ENCODE measurements around the gene RAMP1.

Gene RAMP1

DNA sequence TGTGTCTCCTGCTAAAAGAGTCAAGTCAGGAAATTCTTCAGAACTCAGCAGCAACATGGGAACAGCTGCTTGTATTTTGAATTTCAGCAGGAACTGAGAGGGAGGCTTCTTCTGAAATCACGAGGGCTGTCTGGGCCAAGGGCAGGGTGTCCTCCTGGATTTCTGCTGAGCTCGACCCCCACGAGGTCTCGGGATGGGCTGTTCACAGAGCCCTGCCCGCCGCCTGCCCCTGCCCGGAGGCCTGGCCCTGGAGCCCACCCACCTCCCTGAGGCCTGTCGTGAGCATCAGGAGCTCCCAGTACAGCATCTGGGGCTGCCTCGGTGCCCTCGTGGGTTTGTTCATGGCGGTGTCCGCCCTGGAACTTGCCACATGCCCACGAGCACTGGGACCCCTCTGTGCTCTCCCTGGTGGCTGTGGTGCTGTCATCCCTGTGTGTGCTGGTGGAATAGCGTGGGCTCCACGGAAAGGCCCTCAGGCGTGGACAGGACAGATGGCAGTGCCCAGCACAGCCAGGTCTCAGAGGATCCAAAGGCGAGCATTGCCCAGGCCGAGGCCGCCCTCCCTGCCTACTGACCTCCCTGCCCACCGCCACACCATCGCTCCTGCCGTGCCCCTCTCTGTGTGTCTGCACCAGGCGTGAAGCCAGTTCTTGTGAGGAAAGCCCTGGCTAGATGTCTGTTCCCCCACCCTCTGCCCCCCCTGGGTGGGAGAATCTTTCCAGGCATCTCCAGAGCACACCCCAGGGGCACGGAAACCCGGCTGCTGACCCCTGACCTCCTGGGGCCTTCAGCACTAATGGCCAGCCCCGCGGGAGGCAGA lies 25.9 kb downstream of the RAMP1 start:
- ATAC-seq (replicated peaks): no peak
- no peaks in the 10 kb centered on the region for H3K27me3 Mint-ChIP-seq
- H3K36me3 Mint-ChIP-seq (ENCODE audit: insufficient read depth): no peaks in the 10 kb centered on the region
- H3K9me3 Mint-ChIP-seq: no peaks in the 10 kb centered on the region
- H3K27ac Mint-ChIP-seq: no peak overlapping the region
- no peak for DNase-seq
- H3K4me1 Mint-ChIP-seq (ENCODE audit: low read depth in 2 of 2): no peaks in the 10 kb centered on the region
- H3K4me3 Mint-ChIP-seq: no peak overlapping the region

DNA sequence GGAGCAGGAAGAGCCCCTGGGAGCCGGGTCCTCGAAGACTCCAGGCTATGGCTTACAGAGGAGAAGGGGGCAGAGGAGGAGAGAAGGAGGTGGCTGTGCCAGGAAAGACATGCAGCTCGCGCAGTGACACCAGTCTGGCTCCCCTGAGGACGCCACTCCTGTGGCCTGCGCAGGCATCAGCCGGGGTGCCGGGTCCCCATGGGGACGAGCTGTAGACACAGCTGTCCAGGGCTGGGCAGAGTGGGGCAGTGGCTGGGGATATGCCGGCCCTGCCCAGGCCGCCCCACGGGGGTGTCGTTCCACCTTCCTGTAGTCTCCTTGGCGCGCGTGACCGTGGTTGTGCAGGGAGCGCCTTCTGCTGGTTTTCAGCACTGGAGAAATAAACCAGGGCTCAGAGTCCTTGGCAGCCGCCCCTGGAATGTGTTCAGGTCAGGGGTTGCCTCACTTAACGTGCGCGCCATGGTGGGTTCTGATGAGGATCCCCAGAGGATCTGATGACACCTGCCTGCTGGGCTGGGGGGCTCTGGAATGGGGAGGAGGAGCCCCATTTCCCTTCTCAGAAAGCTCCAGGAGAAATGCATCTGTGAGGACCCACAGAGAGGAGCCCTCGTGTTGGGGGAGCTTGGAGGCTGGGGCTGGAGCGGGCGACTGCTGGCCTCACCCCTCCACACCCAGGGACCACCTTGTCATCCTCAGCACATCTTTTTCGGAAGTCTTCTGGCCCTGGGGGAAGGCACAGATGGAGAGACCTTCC lies 26.7 kb downstream of the RAMP1 start:
- Mint-ChIP-seq H3K36me3 (ENCODE audit: insufficient read depth) (no peaks in the 10 kb centered on the region), H3K27me3 (no peaks in the 10 kb centered on the region), H3K27ac (no peak overlapping the region), H3K4me3 (no peak overlapping the region), H3K9me3 (no peaks in the 10 kb centered on the region), H3K4me1 (ENCODE audit: low read depth in 2 of 2) (no peaks in the 10 kb centered on the region)
- DNase-seq (no peak), ATAC-seq (replicated peaks) (no peak)

DNA sequence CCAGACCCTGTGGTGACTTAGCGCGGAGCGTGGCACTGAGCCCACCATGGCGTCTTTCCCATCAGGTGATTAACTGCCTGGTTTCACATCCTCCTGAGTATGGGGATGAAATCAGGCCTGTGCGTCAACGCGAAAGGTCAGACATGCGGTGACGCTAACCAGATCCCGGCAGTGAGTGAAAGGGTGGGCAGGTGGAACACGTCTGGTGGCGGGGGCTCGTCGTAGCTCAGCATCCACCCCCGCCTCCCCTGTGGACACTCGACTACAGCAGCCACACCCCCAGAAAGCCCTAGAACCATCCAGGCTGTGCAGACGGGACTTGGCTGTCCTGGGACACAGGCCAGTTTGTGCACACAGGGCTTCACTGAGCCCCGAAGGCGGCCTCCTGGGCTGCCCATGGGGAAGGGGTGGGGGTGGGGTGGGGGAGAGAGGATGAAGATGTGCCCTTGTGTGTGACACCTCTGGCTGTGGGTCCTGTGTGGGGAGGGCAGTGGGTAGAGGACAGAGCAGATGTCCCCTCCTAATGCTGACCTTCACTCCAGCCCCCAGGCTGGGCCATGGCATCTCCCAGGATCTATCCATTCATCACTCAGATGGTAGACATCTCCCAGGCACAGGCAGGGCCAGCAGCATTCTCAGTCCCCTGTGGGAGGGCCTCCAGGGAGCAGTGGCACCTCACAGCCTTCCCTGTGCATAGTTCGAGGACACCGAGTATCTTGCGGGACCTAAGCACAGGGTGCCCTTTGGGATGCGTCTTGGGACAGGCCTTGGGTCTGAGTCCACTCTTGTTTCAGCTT lies 27.5 kb downstream of the RAMP1 start:
- no peak overlapping the region for H3K27ac Mint-ChIP-seq
- no peaks in the 10 kb centered on the region for H3K36me3 Mint-ChIP-seq (ENCODE audit: insufficient read depth)
- H3K4me1 Mint-ChIP-seq (ENCODE audit: low read depth in 2 of 2): peaks cover 0 to 2% of the 10 kb centered on the region in 2 donors
- no peak for DNase-seq
- no peaks in the 10 kb centered on the region for H3K27me3 Mint-ChIP-seq
- H3K9me3 Mint-ChIP-seq: no peaks in the 10 kb centered on the region
- no peak for ATAC-seq (replicated peaks)
- no peak overlapping the region for H3K4me3 Mint-ChIP-seq

DNA sequence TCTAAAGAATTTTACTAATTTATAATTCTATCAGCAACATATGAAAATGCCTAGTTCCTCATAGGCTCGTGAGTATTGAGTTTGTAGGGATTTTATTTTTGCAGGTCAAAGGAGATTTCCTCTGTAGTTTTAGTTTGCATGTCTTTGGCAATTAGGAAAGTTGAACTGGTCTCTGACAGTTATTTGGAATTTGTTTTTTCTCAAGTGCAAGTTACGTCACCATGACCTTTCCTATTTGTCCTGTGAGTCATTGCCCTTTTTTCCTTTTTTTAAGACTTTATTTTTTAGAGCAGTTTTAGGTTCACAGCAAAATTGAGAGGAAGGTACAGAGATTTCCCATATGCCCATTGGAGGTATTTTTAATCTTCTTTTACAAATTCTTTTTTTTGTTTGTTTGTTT lies 29.0 kb downstream of the RAMP1 start:
- ATAC-seq (replicated peaks) (no peak), DNase-seq (no peak)
- H3K27me3 Mint-ChIP-seq: no peaks in the 10 kb centered on the region
- H3K4me3 Mint-ChIP-seq: no peak overlapping the region
- peaks cover 3 to 11% of the 10 kb centered on the region in 2 donors for H3K4me1 Mint-ChIP-seq (ENCODE audit: low read depth in 2 of 2)
- H3K36me3 Mint-ChIP-seq (ENCODE audit: insufficient read depth): no peaks in the 10 kb centered on the region
- H3K27ac Mint-ChIP-seq: no peak overlapping the region
- no peaks in the 10 kb centered on the region for H3K9me3 Mint-ChIP-seq

DNA sequence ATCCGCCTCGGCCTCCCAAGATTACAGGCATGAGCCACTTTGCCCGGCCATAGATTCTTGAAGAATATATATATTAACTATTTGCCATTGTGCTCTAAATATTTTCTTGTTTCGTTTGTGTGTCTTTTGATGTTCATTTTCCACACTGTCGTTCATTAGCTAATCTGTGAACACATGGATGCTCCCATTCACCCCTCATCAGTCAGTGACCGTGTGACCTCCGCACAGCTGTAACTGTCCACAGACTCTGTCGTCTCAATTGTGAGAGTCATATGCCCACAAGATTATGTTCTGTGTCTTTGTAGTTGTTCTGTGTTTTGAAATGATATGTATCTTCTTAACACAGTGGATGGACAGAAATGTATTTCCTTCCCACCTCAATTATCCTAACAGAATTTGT lies 29.6 kb downstream of the RAMP1 start:
- DNase-seq: no peak

DNA sequence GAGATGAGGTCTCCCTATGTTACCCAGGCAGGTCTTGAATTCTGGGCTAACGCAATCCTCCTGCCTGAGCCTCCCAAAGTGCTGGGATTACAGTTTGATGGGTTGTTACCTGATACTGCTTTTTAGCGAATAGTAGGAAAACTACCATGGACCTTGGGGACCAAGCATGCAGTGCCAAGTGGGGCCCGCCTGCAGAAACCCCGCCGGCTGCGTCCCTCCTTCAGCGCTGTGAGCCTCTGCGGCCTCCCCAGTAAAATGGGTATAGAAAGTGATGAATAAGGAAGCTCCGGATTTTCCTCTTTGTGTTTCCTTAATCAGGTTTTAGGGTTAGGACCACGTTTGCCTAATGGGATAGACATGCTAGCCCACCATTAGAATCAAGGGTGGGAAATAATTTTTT lies 30.4 kb downstream of the RAMP1 start:
- H3K27me3 Mint-ChIP-seq: no peaks in the 10 kb centered on the region
- no peak for DNase-seq
- no peak overlapping the region for H3K4me3 Mint-ChIP-seq
- H3K4me1 Mint-ChIP-seq (ENCODE audit: low read depth in 2 of 2): peaks cover 4 to 11% of the 10 kb centered on the region in 2 donors
- ATAC-seq (replicated peaks): no peak
- no peaks in the 10 kb centered on the region for H3K36me3 Mint-ChIP-seq (ENCODE audit: insufficient read depth)
- no peaks in the 10 kb centered on the region for H3K9me3 Mint-ChIP-seq
- H3K27ac Mint-ChIP-seq: no peak overlapping the region

More for the DNA sequence above, 29.6 kb downstream of the RAMP1 start:
- ATAC-seq (replicated peaks): no peak
- H3K36me3 Mint-ChIP-seq (ENCODE audit: insufficient read depth): no peaks in the 10 kb centered on the region
- no peaks in the 10 kb centered on the region for H3K9me3 Mint-ChIP-seq
- H3K4me1 Mint-ChIP-seq (ENCODE audit: low read depth in 2 of 2): peaks cover 4 to 11% of the 10 kb centered on the region in 2 donors
- H3K27me3 Mint-ChIP-seq: no peaks in the 10 kb centered on the region
- no peak overlapping the region for H3K27ac Mint-ChIP-seq
- H3K4me3 Mint-ChIP-seq: no peak overlapping the region

DNA sequence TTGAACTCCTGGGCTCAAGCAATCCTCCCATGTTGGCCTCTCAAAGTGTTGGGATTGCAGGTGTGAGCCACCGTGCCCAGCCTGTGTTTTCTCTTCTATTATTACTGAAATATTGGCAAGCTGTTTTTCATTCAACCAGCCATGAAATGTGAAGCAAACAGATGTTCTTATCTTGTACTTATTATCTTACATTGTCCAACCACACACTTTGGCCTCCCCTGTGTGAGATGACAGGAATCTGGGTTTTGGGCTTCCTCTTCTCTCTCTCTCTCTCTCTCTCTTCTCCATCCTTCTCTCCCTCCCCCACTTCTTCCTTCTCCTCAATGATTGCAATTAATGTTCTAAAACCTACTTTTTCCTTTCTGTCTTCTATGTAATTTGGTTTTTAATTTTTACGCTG lies 33.1 kb downstream of the RAMP1 start:
- Mint-ChIP-seq H3K27ac (peak overlapping the region; percentile 1 to 64), H3K9me3 (no peaks in the 10 kb centered on the region), H3K4me1 (ENCODE audit: low read depth in 2 of 2) (peaks cover 4 to 12% of the 10 kb centered on the region in 2 donors), H3K36me3 (ENCODE audit: insufficient read depth) (no peaks in the 10 kb centered on the region), H3K27me3 (no peaks in the 10 kb centered on the region), H3K4me3 (no peak overlapping the region)
- ATAC-seq (replicated peaks): no peak
- DNase-seq: no peak

DNA sequence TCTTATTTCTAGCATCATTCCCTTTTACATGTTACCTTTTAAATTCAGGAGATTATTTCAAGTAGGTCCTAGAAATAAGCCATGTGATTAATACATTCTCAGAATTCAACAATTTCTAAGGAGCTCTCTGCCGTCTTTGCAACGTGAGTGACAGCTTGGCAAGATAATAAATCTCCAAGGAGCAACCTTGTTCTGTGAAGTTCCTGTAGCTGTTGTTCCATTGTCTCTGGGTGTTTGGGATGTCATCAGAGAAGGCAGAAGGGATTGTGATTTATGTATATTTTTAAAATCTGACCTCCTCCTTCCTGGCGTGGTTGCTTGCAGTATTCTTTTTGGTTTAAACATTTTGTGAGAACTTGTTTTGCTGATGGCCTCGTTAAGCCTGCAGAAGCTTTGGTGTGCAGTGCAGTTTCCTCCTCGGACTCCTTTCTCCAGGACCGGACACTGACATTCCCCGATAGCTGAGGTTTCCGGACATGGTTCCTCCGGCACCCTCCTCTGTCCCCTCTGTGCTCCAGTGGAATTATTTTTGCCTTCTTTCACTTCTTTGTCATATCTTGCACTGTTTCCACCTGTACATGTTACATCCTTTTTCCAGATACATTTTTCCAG lies 33.7 kb downstream of the RAMP1 start:
- no peaks in the 10 kb centered on the region for H3K36me3 Mint-ChIP-seq (ENCODE audit: insufficient read depth)
- H3K9me3 Mint-ChIP-seq: no peaks in the 10 kb centered on the region
- no peak overlapping the region for H3K4me3 Mint-ChIP-seq
- H3K4me1 Mint-ChIP-seq (ENCODE audit: low read depth in 2 of 2): peaks cover 6 to 19% of the 10 kb centered on the region in 2 donors
- peak overlapping the region; percentile 9 to 55 for H3K27ac Mint-ChIP-seq
- no peak for DNase-seq
- no peak for ATAC-seq (replicated peaks)
- H3K27me3 Mint-ChIP-seq: no peaks in the 10 kb centered on the region

DNA sequence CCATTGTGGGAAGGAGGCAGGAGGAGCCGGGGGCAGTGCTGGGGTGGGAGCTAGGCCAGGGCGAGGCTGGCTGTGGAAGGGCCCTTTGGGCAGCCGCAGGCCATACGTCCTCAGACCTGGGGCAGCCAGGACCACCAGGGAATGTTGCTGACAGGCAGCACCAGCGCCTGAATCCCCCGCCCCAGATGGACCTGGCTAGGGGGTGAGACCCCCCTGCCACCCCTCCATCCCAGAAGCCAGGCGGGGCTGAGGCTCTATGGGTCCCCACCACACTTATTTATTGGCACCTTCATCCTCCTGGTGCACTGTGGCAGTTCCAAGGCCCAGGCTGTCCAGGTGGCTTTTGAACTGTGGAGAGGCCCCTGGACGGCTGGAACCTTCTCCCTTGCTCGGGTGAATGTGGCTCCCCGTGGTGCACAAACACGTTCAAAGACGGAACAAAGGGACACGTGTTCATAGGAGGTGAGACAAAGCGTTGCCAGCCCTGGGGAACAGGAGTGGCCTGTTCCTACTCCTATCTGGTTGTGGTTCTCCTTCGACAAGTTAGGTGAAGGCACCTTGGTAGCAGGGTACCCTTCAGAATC lies 35.1 kb downstream of the RAMP1 start:
- no peaks in the 10 kb centered on the region for H3K36me3 Mint-ChIP-seq (ENCODE audit: insufficient read depth)
- no peak for ATAC-seq (replicated peaks)
- peak overlapping the region in 1 of 2 donors; percentile 4 for H3K27ac Mint-ChIP-seq

DNA sequence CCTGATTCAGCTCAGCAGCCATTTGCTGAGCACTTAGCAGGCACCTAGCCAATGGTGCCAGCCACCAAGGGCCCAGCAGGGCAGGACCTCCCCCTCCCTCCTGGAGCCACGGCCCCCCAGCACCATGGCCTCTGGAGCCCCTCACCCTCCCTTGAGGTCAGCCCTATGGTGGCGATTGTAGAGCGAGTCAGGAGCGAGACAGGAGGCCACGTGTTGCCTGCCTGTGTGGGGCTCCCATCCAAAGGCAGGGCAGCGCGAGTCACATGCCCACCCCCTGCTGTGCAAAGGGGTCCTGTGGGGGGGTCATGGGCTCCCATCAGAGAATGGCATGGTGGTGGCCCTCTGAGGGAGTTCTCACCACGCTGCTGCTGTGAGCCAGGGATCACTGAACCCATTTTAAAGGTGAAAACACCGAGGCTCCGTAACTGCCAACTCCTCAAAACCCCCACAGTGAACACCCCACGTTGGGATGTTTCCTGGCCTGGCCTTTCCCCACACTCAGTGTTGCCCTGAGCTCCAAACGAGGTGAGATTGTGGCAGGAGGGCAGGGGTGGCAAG lies 35.6 kb downstream of the RAMP1 start:
- no peaks in the 10 kb centered on the region for H3K27me3 Mint-ChIP-seq
- H3K27ac Mint-ChIP-seq: peak overlapping the region in 1 of 2 donors; percentile 4
- no peaks in the 10 kb centered on the region for H3K36me3 Mint-ChIP-seq (ENCODE audit: insufficient read depth)
- H3K9me3 Mint-ChIP-seq: no peaks in the 10 kb centered on the region
- ATAC-seq (replicated peaks) (no peak), DNase-seq (no peak)
- H3K4me1 Mint-ChIP-seq (ENCODE audit: low read depth in 2 of 2): peaks cover 20 to 34% of the 10 kb centered on the region in 2 donors
- H3K4me3 Mint-ChIP-seq: no peak overlapping the region

More for the DNA sequence above, 35.1 kb downstream of the RAMP1 start:
- no peak overlapping the region for H3K4me3 Mint-ChIP-seq
- H3K4me1 Mint-ChIP-seq (ENCODE audit: low read depth in 2 of 2): peaks cover 20 to 33% of the 10 kb centered on the region in 2 donors
- no peak for DNase-seq
- H3K9me3 Mint-ChIP-seq: no peaks in the 10 kb centered on the region
- no peaks in the 10 kb centered on the region for H3K27me3 Mint-ChIP-seq

DNA sequence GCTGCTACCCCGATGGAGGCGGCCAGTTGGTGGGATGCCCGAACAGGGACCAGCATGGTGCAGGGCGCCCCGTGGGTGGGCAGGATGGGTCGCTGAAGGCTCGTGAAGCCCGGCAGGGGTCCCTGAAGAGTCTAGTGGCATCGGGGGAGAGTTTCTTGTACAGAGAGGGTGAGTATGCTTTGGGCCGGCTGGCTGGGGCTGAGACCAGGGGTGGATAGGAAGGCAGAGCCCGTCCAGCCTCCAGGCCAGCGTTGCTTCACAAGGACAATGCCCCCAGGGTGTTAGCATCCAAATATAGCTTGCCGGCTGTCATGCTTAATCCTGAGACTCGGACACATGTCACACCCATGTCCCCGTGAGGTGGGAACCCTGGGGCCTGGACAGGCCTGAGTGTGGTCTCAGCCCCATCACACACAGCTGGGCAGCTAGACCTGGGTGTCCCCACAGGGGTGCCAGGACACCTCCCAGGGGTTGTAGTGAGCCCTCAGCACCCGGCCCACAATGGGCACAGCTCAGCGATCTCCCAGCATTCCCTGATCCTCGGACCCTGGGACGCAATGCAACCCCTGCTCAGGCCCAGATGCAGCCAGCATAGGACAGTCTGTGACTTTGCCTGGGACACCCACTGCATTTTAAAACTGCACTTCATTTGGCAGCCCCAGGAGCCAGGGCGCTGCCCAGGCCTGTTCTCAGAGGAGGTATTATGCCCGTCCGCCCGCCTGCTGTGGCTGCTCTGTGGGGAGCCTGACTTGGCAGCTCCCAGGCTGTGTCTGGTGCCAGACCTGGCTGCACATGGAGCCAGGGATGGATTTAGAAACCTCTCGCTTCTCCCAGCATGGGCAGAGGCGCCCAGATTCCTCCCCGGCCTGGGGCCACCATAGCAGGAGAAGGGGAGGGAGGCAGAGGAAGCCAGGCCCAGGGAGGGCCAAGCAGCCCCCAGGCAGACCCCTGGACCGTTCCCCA lies 36.4 kb downstream of the RAMP1 start:
- Mint-ChIP-seq H3K27me3 (no peaks in the 10 kb centered on the region), H3K27ac (no peak overlapping the region), H3K4me1 (ENCODE audit: low read depth in 2 of 2) (peaks cover 20 to 34% of the 10 kb centered on the region in 2 donors), H3K9me3 (no peaks in the 10 kb centered on the region), H3K36me3 (ENCODE audit: insufficient read depth) (no peaks in the 10 kb centered on the region), H3K4me3 (no peak overlapping the region)
- DNase-seq (no peak), ATAC-seq (replicated peaks) (no peak)

DNA sequence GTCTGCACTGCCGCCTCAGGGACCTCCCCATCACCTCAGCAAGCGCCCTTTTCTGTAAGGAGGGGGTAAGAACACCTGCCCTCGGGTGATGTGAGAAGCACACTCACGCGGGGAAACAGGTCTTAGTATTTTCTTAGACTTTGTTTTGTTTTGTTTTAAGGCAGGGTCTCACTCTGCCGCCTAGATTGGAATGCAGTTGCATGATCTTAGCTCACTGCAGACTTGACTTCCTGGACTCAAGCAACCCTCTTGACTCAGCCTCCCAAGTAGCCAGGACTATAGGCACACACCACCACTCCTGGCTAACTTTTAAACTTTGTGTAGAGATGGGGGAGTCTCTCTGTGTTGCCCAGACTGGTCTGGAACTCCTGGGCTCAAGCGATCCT lies 37.1 kb downstream of the RAMP1 start:
- no peak for DNase-seq
- Mint-ChIP-seq H3K27ac (peak overlapping the region in 1 of 2 donors; percentile 72), H3K4me1 (ENCODE audit: low read depth in 2 of 2) (peaks cover 27 to 39% of the 10 kb centered on the region in 2 donors), H3K4me3 (no peak overlapping the region), H3K9me3 (no peaks in the 10 kb centered on the region), H3K36me3 (ENCODE audit: insufficient read depth) (no peaks in the 10 kb centered on the region), H3K27me3 (peaks cover 0 to 4% of the 10 kb centered on the region in 2 donors)
- ATAC-seq (replicated peaks): no peak

Measured in effector memory CD8-positive, alpha-beta T cell (primary cell).